Liver (tissue), 9 donors: ENCODE results near the gene PCDHA5. TPM values are rescaled to one million over a fixed set of nuclear protein-coding genes. Genes with fewer than 3 reads are reported as not detected.
"Not testable (repeated sequence)": the region's sequence is repeated elsewhere in the genome, so short reads cannot be mapped to it uniquely, and the experiment has no call there.

Source experiments
- DNase-seq: peaks from one replicate; pipeline ENCODE4 v3.0.0-alpha.2; 2017; ENCODE audit warnings: low spot score
- H3K27ac ChIP-seq, 2 donors: one replicate each; pipeline ENCODE4 v1.7.0; 2013; ENCODE audit warnings: inconsistent platforms in 2 of 2, low read length in 2 of 2, control low read depth in 1 of 2, low read depth in 1 of 2, mild to moderate bottlenecking in 1 of 2
- H3K27me3 ChIP-seq, 4 donors: one replicate each; pipeline versions ENCODE4 v1.6.1 to v1.7.0; 2013; ENCODE audit warnings: low read length in 3 of 4, inconsistent platforms in 1 of 4, mild to moderate bottlenecking in 1 of 4, moderate library complexity in 1 of 4; ENCODE audit not compliant: control insufficient read depth in 4 of 4, insufficient read depth in 4 of 4
- H3K36me3 ChIP-seq, 4 donors: one replicate each; pipeline versions ENCODE4 v1.6.1 to v1.7.0; 2013; ENCODE audit warnings: low read length in 3 of 4, mild to moderate bottlenecking in 3 of 4, low read depth in 1 of 4, moderate library complexity in 1 of 4; ENCODE audit not compliant: control insufficient read depth in 4 of 4, insufficient read depth in 3 of 4
- H3K4me1 ChIP-seq, 4 donors: one replicate each; pipeline versions ENCODE4 v1.6.1 to v1.7.0; 2013; ENCODE audit warnings: low read length in 3 of 4, mild to moderate bottlenecking in 3 of 4, moderate library complexity in 1 of 4; ENCODE audit not compliant: control insufficient read depth in 4 of 4, insufficient read depth in 4 of 4
- H3K4me3 ChIP-seq, 3 donors: one replicate each; pipeline versions ENCODE4 v1.6.1 to v1.7.0; 2013; ENCODE audit warnings: low read length in 3 of 3, control low read depth in 1 of 3, low read depth in 1 of 3, mild to moderate bottlenecking in 1 of 3
- H3K9ac ChIP-seq, 2 donors: one replicate each; pipeline ENCODE4 v1.7.0; 2013; ENCODE audit warnings: low read length in 2 of 2, mild to moderate bottlenecking in 2 of 2, moderate library complexity in 2 of 2, control low read depth in 1 of 2, low read depth in 1 of 2
- H3K9me3 ChIP-seq, 4 donors: one replicate each; pipeline versions ENCODE4 v1.6.1 to v1.7.0; 2013; ENCODE audit warnings: low read length in 3 of 4; ENCODE audit not compliant: control insufficient read depth in 4 of 4
- ATF3 ChIP-seq: IDR thresholded peaks from 2 replicates; pipeline ENCODE4 v1.6.1; 2016; ENCODE audit warnings: antibody characterized with exemption
- EGR1 ChIP-seq, 2 donors: IDR thresholded peaks; 2 replicates each; pipeline ENCODE4 v1.6.1; 2016 to 2018; ENCODE audit warnings: antibody characterized with exemption in 2 of 2, low read depth in 2 of 2
- FOXA1 ChIP-seq: IDR thresholded peaks from 2 replicates; pipeline ENCODE4 v1.6.1; 2016; ENCODE audit warnings: antibody characterized with exemption
- FOXA2 ChIP-seq: IDR thresholded peaks from 2 replicates; pipeline ENCODE4 v1.6.1; 2016; ENCODE audit warnings: antibody characterized with exemption
- GABPA ChIP-seq, 2 donors: IDR thresholded peaks in 1 of 2; conservative IDR thresholded peaks in 1 of 2; 2 replicates each; pipeline ENCODE4 v1.6.1; 2016; ENCODE audit warnings: antibody characterized with exemption in 2 of 2, mild to moderate bottlenecking in 1 of 2, moderate library complexity in 1 of 2
- HNF4A ChIP-seq, 2 donors: conservative IDR thresholded peaks; 2 replicates each; pipeline ENCODE4 v1.6.1; 2016; ENCODE audit warnings: antibody characterized with exemption in 2 of 2, mild to moderate bottlenecking in 2 of 2
- JUND ChIP-seq, 2 donors: IDR thresholded peaks; 2 replicates each; pipeline ENCODE4 v1.6.1; 2016; ENCODE audit warnings: antibody characterized with exemption in 2 of 2
- MAX ChIP-seq: IDR thresholded peaks from 2 replicates; pipeline ENCODE4 v1.6.1; 2016; ENCODE audit warnings: antibody characterized with exemption
- NR2F2 ChIP-seq: IDR thresholded peaks from 2 replicates; pipeline ENCODE4 v1.6.1; 2016; ENCODE audit warnings: antibody characterized with exemption
- RXRA ChIP-seq, 2 donors: IDR thresholded peaks; 2 replicates each; pipeline ENCODE4 v1.6.1; 2017 to 2018; ENCODE audit warnings: antibody characterized with exemption in 2 of 2, mild to moderate bottlenecking in 1 of 2
- SP1 ChIP-seq: IDR thresholded peaks from 2 replicates; pipeline ENCODE4 v1.6.1; 2018; ENCODE audit warnings: antibody characterized with exemption, mild to moderate bottlenecking
- TAF1 ChIP-seq: conservative IDR thresholded peaks from 2 replicates; pipeline ENCODE4 v1.6.1; 2016; ENCODE audit warnings: antibody characterized with exemption, mild to moderate bottlenecking
- YY1 ChIP-seq: IDR thresholded peaks from 2 replicates; pipeline ENCODE4 v1.6.1; 2016; ENCODE audit warnings: antibody characterized with exemption, mild to moderate bottlenecking
- ZBTB33 ChIP-seq: IDR thresholded peaks from 2 replicates; pipeline ENCODE4 v1.6.1; 2016; ENCODE audit warnings: antibody characterized with exemption
- WGBS: extraction: QIAGEN DNeasy Blood & Tissue Kit; methylation state at CpG from one replicate; pipeline ENCODE4 v1.1.7; 2013; 5-methylcytosine and 5-hydroxymethylcytosine counted together
- polyA plus RNA-seq, 2 donors: library from polyadenylated mRNA; stranded (reverse) in 1 of 2; unstranded in 1 of 2; fragments of 200-250 nt in 1 of 2; fragments of >200 nt in 1 of 2; fragmentation: Nextera tagmentation in 1 of 2; extraction: Ambion mirVana in 1 of 2; gene quantifications; one replicate each; pipeline versions ENCODE4 v1.2.1 to v1.2.3, GENCODE V29; 2013 to 2015
- total RNA-seq, 2 donors: library from RNA; depleted of rRNA; stranded (reverse); fragments of >200 nt; gene quantifications; one replicate each; pipeline ENCODE4 v1.2.3, GENCODE V29; 2014
- donor health status: healthy.
- donor health status: healthy.
- donor health status: healthy.
- donor health status: healthy.
- donor health status: healthy.

PCDHA5 gene
- total and polyA plus RNA-seq, 4 donors: under 0.01 TPM; not detected in 3

GRCh38 chr5:140842798-140843733 is 21.7 kb downstream of the PCDHA5 start:
- Histone ChIP-seq H3K4me3 (peak overlapping the region in 2 of 3 donors; percentile 4 to 23), H3K36me3 (no peaks in the 10 kb centered on the region), H3K9me3 (peaks cover 7 to 20% (median 12%) of the 10 kb centered on the region in 4 donors), H3K27ac (no peak overlapping the region), H3K4me1 (no peaks in the 10 kb centered on the region), H3K9ac (no peak overlapping the region), H3K27me3 (peaks cover 0 to 4% (median under 1%) of the 10 kb centered on the region in 4 donors)
- WGBS: 44% methylated on average over 87 of the region's 87 CpGs
- no peak for DNase-seq
- TF ChIP-seq ZBTB33: no peak
- no peak for TF ChIP-seq ATF3
- TF ChIP-seq RXRA (IDR thresholded peaks at IDR 0.05): no peak
- TF ChIP-seq TAF1: no peak
- TF ChIP-seq FOXA2: no peak
- no peak for TF ChIP-seq FOXA1
- TF ChIP-seq YY1: no peak
- no peak for TF ChIP-seq GABPA (IDR thresholded peaks at IDR 0.05 in 1 of 2, conservative IDR thresholded peaks at IDR 0.05 in 1 of 2)
- TF ChIP-seq NR2F2: no peak
- no peak for TF ChIP-seq JUND (IDR thresholded peaks at IDR 0.05)
- TF ChIP-seq MAX: no peak
- TF ChIP-seq EGR1 (IDR thresholded peaks at IDR 0.05; ENCODE audit: low read depth in 2 of 2): no peak
- TF ChIP-seq SP1: no peak
- no peak for TF ChIP-seq HNF4A (conservative IDR thresholded peaks at IDR 0.05)

GRCh38 chr5:140848139-140849102 is 27.0 kb downstream of the PCDHA5 start, which contains the start of gene PCDHA9:
Gene PCDHA9 (plus strand): TSS chr5:140848382. CDS start chr5:140848496, 114 bp downstream.
- not testable (repeated sequence) for H3K27ac ChIP-seq, H3K36me3 ChIP-seq, H3K4me3 ChIP-seq, H3K4me1 ChIP-seq, H3K9ac ChIP-seq, DNase-seq, H3K27me3 ChIP-seq
- 22% methylated on average over 46 of the region's 48 CpGs for WGBS
- H3K9me3 ChIP-seq: peaks cover 6 to 20% (median 12%) of the 10 kb centered on the region in 4 donors

- not testable (repeated sequence) for H3K27ac ChIP-seq, H3K4me1 ChIP-seq, H3K4me3 ChIP-seq, DNase-seq, H3K9ac ChIP-seq, H3K36me3 ChIP-seq, H3K27me3 ChIP-seq
- H3K9me3 ChIP-seq: peaks cover 6 to 20% (median 11%) of the 10 kb centered on the region in 4 donors
- WGBS: 40% methylated on average over 101 of the region's 101 CpGs
These were observed 28.6 kb downstream of the PCDHA5 start for GRCh38 chr5:140849831-140850634.
